Fibroblast of villous mesenchyme (primary cell): ENCODE data around the gene EPHA6. TPM values are rescaled to one million over a fixed set of nuclear protein-coding genes. Genes with fewer than 3 reads are reported as not detected.
A peak's percentile ranks its signal among the peaks of the same experiment; 100 is the strongest.

ENCODE experiments used
- DNase-seq: peaks from one replicate; pipeline ENCODE4 v3.0.0-alpha.2; 2010; ENCODE audit warnings: low read depth
- H3K4me3 ChIP-seq: 2 replicates; pipeline ENCODE4 v1.5.1; 2011; ENCODE audit warnings: low read depth, mild to moderate bottlenecking, low read length
- CTCF ChIP-seq: IDR thresholded peaks from 2 replicates; pipeline ENCODE4 v1.5.1; 2012; ENCODE audit warnings: low read depth, mild to moderate bottlenecking, low read length; ENCODE audit not compliant: insufficient read depth
- total RNA-seq: library from RNA; depleted of rRNA; stranded (reverse); fragments of >200 nt; gene quantifications from 2 replicates; pipeline ENCODE4 v1.2.3, GENCODE V29; 2012

The EPHA6 gene
- total RNA-seq, 1 donor = 1.7 TPM

- DNase-seq = no peak
- peak overlapping the region; percentile 90 for H3K4me3 ChIP-seq
- no peak for TF ChIP-seq CTCF
These were observed 949.4 kb downstream of the EPHA6 start for GRCh38 chr3:97763586-97764406.

GRCh38 chr3:97764407-97765238 lies 950.2 kb downstream of the EPHA6 start, which contains the start of gene ARL6:
Gene ARL6 (plus strand): TSS chr3:97764758. CDS start chr3:97768108, 3,350 bp downstream.
- H3K4me3 ChIP-seq = peak within 1 kb of the TSS; percentile 90
- no peak for TF ChIP-seq CTCF
- DNase-seq = peak; percentile 83

GRCh38 chr3:97765336-97765735 lies 950.9 kb downstream of the EPHA6 start:
- DNase-seq = peak; percentile 4
- no peak for TF ChIP-seq CTCF

GRCh38 chr3:97772926-97773325 lies 958.5 kb downstream of the EPHA6 start:
- no peak for DNase-seq
- no peak for TF ChIP-seq CTCF
- no peak overlapping the region for H3K4me3 ChIP-seq

More at GRCh38 chr3:97765336-97765735, 950.9 kb downstream of the EPHA6 start:
- H3K4me3 ChIP-seq = peak overlapping the region; percentile 90

- no peak overlapping the region for H3K4me3 ChIP-seq
- TF ChIP-seq CTCF = no peak
- peak; percentile 23 for DNase-seq
These were observed 963.8 kb downstream of the EPHA6 start for GRCh38 chr3:97778152-97778551.

- peak; percentile 72 for DNase-seq
- H3K4me3 ChIP-seq = no peak overlapping the region
- peak; percentile 81 for TF ChIP-seq CTCF
These were observed 979.1 kb downstream of the EPHA6 start for GRCh38 chr3:97793420-97794019.
